Measurements from ENCODE around the gene ECHDC3. TPM values are rescaled to one million over a fixed set of nuclear protein-coding genes. Genes with fewer than 3 reads are reported as not detected.
A peak's percentile ranks its signal among the peaks of the same experiment; 100 is the strongest.

The ECHDC3 gene
- total RNA-seq, 4 donors from 2014 or later, result 0.44 to 55.7 (median 31.6) TPM

- no peaks in the 10 kb centered on the region for H3K36me3 ChIP-seq
Measured at GRCh38 chr10:11713186-11713743, 28.9 kb upstream of the ECHDC3 start.

GRCh38 chr10:11713963-11714362 lies 28.2 kb upstream of the ECHDC3 start:
- Histone ChIP-seq H3K4me3 (no peak overlapping the region), H3K27ac (no peak overlapping the region), H3K9me3 (no peaks in the 10 kb centered on the region), H3K4me1 (peaks cover 0 to 20% (median 4%) of the 10 kb centered on the region in 3 donors), H3K36me3 (no peaks in the 10 kb centered on the region), H3K27me3 (no peaks in the 10 kb centered on the region)
- DNase-seq, result no peak
- TF ChIP-seq POLR2A (IDR thresholded peaks at IDR 0.05) (no peak), CTCF (IDR thresholded peaks at IDR 0.05) (no peak)
- intact Hi-C loops (cut with DNase I), result no loop called here
- 85 to 94% methylated on average over 4 of the region's 10 CpGs for WGBS, 2 donors

More at GRCh38 chr10:11713186-11713743, 28.9 kb upstream of the ECHDC3 start:
- intact Hi-C loops (cut with DNase I), result no loop called here
- H3K4me1 ChIP-seq, result peaks cover 0 to 20% (median 4%) of the 10 kb centered on the region in 3 donors
- no peaks in the 10 kb centered on the region for H3K27me3 ChIP-seq
- DNase-seq, result no peak
- 53 to 58% methylated on average over 10 to 14 of the region's 15 CpGs for WGBS, 2 donors
- TF ChIP-seq POLR2A (IDR thresholded peaks at IDR 0.05) (no peak), CTCF (IDR thresholded peaks at IDR 0.05) (no peak)
- no peak overlapping the region for H3K4me3 ChIP-seq
- no peak overlapping the region for H3K27ac ChIP-seq
- H3K9me3 ChIP-seq, result no peaks in the 10 kb centered on the region

GRCh38 chr10:11714750-11715365 lies 27.3 kb upstream of the ECHDC3 start:
- H3K9me3 ChIP-seq, result no peaks in the 10 kb centered on the region
- intact Hi-C loops (cut with DNase I), result no loop called here
- WGBS, 2 donors, result 83 to 90% methylated on average over 4 to 6 of the region's 9 CpGs
- TF ChIP-seq CTCF (IDR thresholded peaks at IDR 0.05) (no peak), POLR2A (IDR thresholded peaks at IDR 0.05) (no peak)
- H3K4me1 ChIP-seq, result peaks cover 0 to 27% (median 4%) of the 10 kb centered on the region in 3 donors
- H3K27me3 ChIP-seq, result no peaks in the 10 kb centered on the region
- no peak overlapping the region for H3K4me3 ChIP-seq
- H3K27ac ChIP-seq, result peak overlapping the region in 1 of 4 donors; percentile 87
- no peak for DNase-seq
- no peaks in the 10 kb centered on the region for H3K36me3 ChIP-seq

GRCh38 chr10:11715815-11716494 lies 26.2 kb upstream of the ECHDC3 start:
- Histone ChIP-seq H3K4me3 (no peak overlapping the region), H3K4me1 (peaks cover 0 to 32% (median 4%) of the 10 kb centered on the region in 3 donors), H3K27me3 (no peaks in the 10 kb centered on the region), H3K27ac (peak overlapping the region; percentile 69 to 87 (median 82)), H3K36me3 (no peaks in the 10 kb centered on the region), H3K9me3 (no peaks in the 10 kb centered on the region)
- 18 to 82% methylated on average over 9 to 12 of the region's 13 CpGs for WGBS, 2 donors
- TF ChIP-seq CTCF (IDR thresholded peaks at IDR 0.05) (no peak), POLR2A (IDR thresholded peaks at IDR 0.05) (no peak)
- intact Hi-C loops (cut with DNase I), result no loop called here
- DNase-seq, result no peak

GRCh38 chr10:11716686-11717085 lies 25.5 kb upstream of the ECHDC3 start:
- intact Hi-C loops (cut with DNase I), result no loop called here
- TF ChIP-seq POLR2A (IDR thresholded peaks at IDR 0.05), result no peak
- TF ChIP-seq CTCF (IDR thresholded peaks at IDR 0.05), result no peak
- 91 to 96% methylated on average over 4 of the region's 4 CpGs for WGBS, 2 donors
- peaks cover 0 to 32% (median 4%) of the 10 kb centered on the region in 3 donors for H3K4me1 ChIP-seq
- no peaks in the 10 kb centered on the region for H3K27me3 ChIP-seq
- H3K27ac ChIP-seq, result peak overlapping the region in 3 of 4 donors; percentile 80 to 87 (median 83)
- no peak overlapping the region for H3K4me3 ChIP-seq
- H3K36me3 ChIP-seq, result no peaks in the 10 kb centered on the region
- H3K9me3 ChIP-seq, result no peaks in the 10 kb centered on the region
- no peak for DNase-seq
